Activated CD4-positive, CD25-positive, alpha-beta regulatory T cell treated with anti-CD3 and anti-CD28 coated beads, Interleukin-2, amount 50 U/mL, for 24 hours (primary cell): ENCODE data around the gene DOCK1.

ENCODE experiments used
- ATAC-seq, 2 donors: fragments of 150-1000 bp; cut with Tn5 transposase; one replicate each; pipeline ENCODE4 v1.10.0; 2021; ENCODE audit warnings: mild to moderate bottlenecking in 1 of 2, moderate library complexity in 1 of 2

The DOCK1 gene

GRCh38 chr10:127149501-127150081 lies 244.4 kb downstream of the DOCK1 start:
- ATAC-seq, result no peak

DNA sequence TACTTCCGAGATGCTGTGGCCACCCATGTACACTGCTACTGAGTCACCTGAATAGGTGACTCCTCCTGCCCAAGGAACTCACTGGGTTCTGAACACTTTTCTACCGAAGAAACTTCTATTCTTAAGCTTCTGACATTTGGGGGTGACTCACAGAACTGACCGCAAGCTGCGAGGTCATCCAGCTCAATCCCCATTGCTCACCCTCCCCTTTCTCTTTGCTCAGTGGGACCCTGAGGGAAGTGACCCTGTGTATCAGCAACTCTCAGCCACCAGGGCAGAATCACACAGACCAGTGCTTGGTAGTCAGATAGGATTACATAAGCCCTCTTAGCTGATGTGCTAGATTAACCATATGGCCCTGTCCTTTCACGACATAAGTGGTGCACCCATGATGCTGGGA lies 244.9 kb downstream of the DOCK1 start:
- ATAC-seq, result no peak

GRCh38 chr10:127151541-127151940 lies 246.3 kb downstream of the DOCK1 start:
- ATAC-seq, result no peak

GRCh38 chr10:127151981-127152699 lies 246.9 kb downstream of the DOCK1 start:
- ATAC-seq, result no peak

DNA sequence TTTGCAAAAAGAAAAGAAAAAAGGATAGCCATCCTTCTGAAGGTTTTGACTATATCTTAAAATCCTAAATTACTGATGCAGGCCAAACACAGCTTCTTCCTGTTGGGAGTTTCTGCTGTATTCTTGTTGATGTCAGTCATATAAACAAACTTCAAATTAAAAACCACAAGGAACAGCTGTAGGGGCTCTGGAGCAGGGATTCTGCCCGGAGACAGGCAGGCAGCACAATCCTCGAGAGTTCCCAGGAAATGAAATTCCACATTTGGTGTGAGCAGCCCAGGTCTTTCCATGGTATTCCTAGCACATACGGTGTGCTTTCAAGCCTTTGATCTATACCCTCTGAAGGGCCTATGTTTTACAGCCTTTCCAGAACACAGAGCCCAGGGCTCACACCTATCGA lies 248.0 kb downstream of the DOCK1 start:
- ATAC-seq, result no peak

DNA sequence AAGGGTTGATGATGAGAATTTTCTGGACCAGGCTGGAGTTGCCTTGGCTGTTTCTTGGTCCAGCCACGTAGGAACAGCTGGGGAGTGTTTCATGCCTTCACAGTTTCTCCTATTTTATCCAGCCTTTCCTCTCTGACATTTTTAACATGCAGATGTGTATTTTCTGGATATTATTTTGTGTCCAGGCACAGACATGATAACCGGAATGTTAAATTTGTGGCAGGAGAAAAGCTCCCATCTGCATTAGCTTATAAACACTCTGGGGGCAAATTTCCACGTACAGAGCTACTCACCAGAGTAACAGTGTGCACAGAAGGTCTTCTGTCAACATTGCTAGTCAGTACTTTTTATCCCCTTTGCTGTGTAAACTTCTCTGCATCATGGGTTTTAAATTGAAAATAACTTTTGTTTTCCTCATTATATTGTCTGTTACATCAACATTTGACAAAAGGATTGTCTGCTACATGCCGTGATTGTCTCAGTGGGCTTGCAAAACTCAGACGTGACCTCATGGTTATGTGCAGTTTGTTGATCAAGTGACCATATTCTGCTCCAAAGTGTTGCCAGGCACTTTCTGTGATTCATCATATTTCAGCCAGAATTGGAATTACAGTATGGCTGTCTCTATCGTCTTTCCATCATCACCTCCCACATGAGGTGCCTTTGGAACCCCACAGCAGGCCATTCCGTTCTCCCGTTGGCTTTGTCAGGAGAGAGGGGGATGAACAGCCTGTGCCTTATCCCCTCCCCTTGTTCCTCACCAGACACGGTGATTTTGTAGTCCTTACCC lies 249.8 kb downstream of the DOCK1 start:
- ATAC-seq, result no peak

DNA sequence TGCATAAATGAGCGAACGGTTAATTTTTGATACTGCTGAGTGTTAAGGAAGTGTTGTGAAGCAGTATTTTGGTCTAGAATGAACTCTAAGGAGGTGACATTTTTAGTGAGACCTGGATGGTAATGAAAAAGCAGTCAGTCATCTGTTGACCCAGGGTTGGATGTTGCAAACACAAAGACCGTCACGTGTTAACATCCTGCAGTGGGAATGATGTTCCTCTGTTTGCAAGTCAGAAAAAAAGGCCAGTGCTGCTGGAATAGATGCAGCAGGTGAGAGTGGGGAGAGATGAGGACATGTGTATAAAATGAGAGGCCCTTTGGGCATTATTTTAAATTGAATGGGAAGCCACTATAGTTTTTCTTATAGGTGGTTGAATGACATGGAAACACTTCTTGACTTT lies 251.9 kb downstream of the DOCK1 start:
- no peak for ATAC-seq

DNA sequence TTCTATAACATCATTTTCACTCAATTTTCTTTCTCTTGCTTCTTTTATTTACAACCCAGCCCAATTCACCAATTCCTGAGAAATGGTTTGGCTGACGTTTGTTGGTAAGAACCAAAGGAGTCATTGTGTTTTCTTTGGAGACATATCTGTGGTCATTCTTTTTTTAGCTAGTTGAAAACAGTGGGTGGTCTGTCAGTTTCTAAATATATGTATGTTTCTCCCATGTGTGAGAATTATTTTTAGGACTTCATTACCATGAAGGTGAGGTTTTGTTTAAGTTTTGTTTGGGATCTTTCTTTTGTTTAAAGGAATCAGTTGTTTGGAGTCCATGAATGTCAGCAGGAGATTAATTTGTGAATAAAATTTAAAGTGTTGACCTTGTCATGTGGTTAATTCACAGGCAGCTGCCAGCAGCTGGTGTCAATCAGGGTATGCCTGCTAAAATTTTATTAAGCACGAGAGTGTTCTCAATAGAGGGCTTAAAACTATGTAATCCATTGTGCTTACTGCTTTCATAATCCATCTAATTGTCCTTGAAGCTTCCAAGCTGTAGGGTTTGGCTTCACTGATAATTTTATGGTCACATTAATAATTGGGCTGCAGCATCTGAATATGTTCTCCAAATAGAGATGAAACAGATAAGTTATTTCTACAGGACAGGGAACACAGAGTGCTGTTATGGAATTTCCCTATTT lies 252.4 kb downstream of the DOCK1 start:
- no peak for ATAC-seq

DNA sequence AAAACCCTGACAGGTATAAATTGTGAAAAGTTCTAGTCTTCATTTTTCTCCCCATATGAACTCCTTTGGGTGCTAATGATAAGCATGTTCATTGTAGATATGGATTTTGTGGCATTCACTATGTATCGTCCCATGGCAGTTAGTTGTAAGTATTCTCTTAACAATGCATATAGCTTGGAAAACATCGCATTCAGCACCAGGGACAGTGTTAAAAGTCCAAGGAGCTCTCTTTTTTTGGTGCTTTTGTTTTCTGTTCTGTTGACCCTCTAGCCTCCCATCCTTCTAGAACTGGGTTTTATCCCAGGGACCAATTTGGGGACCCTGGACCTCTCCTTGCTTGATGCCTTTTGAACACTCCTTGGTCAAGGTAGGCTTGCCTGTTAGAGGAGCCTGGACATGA lies 253.4 kb downstream of the DOCK1 start:
- no peak for ATAC-seq

DNA sequence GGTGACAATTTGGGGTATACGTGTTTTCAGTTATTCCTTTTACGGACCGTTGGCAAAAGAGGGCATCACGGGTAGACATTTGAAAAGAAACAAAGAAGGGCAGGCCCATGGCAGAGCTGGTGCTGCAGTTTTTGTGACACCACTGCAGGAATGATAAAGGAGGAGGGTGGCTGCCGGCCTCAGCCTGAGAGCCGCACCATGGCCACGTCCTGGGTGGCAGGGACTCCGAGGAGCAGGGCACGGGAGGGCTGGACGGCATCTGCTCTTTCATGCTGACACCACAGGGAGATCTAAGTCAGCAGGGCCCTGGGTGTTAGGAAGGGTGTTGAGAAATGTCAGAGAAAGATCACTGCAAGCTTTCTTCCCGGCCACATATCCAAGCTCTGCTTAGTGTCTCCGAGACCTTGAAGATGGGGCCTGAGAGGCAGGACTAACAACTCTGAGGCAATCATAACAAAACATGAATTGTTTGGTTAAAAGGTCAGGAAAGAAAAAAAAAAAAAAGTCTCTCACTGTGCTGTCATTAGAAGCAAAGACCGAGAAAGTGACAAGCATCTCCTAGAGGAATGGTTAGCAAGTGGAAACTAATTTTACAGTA lies 254.5 kb downstream of the DOCK1 start:
- no peak for ATAC-seq

DNA sequence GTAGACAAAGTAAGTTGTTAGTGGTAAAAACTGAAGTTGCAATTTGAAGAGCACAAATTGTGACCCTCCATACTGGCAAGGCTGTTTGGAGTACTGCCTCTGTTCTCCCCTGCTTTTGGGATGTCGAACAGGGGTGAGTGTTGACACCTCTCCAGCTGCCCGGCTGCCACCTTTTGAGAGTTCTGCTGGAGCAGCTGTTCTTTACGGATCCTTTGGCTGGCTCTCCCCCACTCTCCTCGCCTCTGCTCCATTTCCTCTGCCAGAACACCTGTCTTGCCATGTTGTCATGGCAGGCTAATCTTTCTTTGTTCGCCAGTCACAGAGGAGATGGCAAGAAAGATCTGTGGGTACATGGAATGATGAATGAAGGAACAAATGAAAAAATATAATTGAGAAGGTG lies 256.3 kb downstream of the DOCK1 start:
- no peak for ATAC-seq

DNA sequence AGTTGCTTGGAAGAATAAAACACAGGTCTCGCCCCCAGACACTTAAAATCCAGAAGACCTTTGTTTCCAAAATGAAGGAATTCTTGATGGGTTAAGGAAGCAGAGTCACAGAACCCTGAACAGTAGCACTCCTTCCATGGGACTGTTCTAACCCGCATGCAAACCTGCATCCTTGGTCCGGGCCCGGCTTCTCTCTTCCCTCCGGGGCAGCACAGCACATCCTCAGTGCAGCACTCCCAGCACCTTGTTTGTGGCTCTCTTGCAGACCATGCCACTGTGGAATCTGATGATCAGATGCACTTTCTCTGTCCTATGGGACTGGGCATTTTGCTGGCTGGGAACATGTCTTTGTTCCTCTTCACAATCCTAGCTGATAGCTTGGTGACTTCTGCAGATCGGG lies 257.6 kb downstream of the DOCK1 start:
- no peak for ATAC-seq

DNA sequence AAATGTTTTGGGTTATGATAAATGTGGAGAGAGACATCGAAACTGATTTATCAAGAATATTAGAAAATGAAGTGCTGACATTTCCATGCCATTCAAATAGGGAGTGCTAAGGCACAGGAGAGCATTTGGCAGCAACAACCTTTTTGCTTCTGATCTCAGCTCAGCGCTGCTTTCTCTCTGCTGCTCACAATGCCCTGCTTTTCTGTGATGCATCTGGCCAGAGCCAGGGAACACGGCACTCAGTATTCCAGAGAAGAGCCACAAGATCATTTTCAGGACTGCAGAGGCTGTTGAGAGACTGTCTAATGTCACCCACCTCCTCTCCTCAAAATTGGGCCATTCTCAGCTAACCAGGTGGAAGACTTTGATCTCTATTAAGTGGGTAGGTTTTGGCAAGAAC lies 263.0 kb downstream of the DOCK1 start:
- ATAC-seq, result no peak

DNA sequence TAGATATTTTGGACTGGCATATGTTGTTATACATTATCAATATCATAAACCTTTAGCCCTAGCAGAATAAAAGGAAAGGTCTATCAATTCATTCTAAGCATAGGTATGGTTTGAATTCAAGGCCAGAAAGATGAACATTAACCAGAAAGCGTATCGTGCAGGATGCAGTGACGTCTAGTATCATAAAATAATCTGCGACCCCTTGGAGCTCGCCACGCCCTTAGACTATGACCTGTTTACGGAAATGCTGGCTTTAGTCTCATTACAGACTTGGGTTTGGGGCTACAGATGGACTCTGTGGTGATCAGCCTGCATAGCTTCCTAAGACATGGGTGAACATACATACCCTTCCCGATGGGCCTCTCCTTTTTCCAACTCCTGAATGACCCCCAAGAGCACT lies 269.6 kb downstream of the DOCK1 start:
- no peak for ATAC-seq

GRCh38 chr10:127175357-127176110 lies 270.3 kb downstream of the DOCK1 start:
- ATAC-seq, result no peak

- ATAC-seq, result no peak
Measured at GRCh38 chr10:127176649-127177048, 271.4 kb downstream of the DOCK1 start.

GRCh38 chr10:127179612-127180250 lies 274.5 kb downstream of the DOCK1 start:
- ATAC-seq, result no peak

- ATAC-seq, result no peak
Measured at GRCh38 chr10:127182161-127182560, 276.9 kb downstream of the DOCK1 start.

GRCh38 chr10:127184582-127184981 lies 279.4 kb downstream of the DOCK1 start:
- ATAC-seq, result no peak

GRCh38 chr10:127186813-127187212 lies 281.6 kb downstream of the DOCK1 start:
- ATAC-seq, result no peak

DNA sequence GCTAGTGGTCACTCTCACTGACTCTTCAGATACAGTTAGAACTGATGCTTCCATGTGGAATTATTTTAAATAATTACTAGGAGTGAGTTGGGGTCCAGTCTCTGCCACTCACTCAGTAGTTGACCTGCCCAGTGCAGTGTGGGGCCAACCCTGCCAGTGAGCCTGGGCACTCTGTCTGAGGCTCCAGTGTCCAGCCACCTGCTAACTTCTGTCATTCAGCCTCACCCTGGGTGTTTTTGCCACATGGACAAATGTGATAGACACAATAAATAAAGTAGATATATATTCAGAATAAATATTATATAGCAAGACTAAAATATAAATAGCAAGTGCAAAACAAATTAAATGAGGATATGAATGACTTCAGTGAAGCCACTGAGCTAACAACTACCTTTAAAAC lies 284.0 kb downstream of the DOCK1 start:
- no peak for ATAC-seq

DNA sequence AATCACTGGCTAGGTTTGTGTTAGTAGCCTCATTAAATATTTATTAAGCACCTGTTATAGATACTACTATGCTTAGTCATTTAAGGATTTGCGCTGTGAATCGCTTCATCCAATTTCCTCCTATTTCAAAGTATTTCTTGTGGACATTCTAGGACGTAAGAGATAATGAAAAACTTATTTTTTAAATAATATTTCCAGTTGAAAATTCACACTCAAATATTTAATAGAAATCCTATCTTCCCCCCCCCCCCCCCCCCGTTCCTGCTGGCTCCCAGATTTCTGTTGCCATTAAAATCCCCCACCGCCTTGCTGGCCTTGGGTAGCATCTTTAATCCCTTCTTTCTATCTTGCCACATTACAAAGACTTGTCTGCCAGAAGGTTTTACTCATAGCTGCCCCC lies 285.2 kb downstream of the DOCK1 start:
- ATAC-seq, result no peak
